GM06990 (cell line): ENCODE results near the gene FOXR1.

Experiments
- DNase-seq: peaks from one replicate; pipeline ENCODE4 v3.0.0-alpha.2; 2011; ENCODE audit not compliant: insufficient read length; ENCODE audit errors: extremely low read depth
- H3K27me3 ChIP-seq: replicated peaks from 2 replicates; pipeline ENCODE4 v1.6.0; 2011; ENCODE audit warnings: low read length; ENCODE audit not compliant: control insufficient read depth, insufficient read depth
- H3K36me3 ChIP-seq: 2 replicates; pipeline ENCODE4 v1.5.1; 2011; ENCODE audit warnings: low read length; ENCODE audit not compliant: control insufficient read depth, insufficient read depth
- H3K4me3 ChIP-seq: replicated peaks from 2 replicates; pipeline ENCODE4 v1.5.1; 2011; ENCODE audit warnings: low read depth, mild to moderate bottlenecking, control low read depth, low read length
- TF ChIP-seq, protein P1 (sequence below): IDR thresholded peaks from 2 replicates; pipeline ENCODE4 v1.5.1; 2011; ENCODE audit warnings: low read length, control low read depth, mild to moderate bottlenecking, inconsistent platforms; ENCODE audit not compliant: insufficient read depth, poor library complexity, severe bottlenecking

Gene FOXR1

GRCh38 chr11:118956094-118956846 is 15.3 kb upstream of the FOXR1 start, which contains the start of gene UPK2:
TSS of gene UPK2 (plus strand) at chr11:118956298. CDS start at chr11:118956351, 53 bp downstream.
- TF ChIP-seq, protein P1, sequence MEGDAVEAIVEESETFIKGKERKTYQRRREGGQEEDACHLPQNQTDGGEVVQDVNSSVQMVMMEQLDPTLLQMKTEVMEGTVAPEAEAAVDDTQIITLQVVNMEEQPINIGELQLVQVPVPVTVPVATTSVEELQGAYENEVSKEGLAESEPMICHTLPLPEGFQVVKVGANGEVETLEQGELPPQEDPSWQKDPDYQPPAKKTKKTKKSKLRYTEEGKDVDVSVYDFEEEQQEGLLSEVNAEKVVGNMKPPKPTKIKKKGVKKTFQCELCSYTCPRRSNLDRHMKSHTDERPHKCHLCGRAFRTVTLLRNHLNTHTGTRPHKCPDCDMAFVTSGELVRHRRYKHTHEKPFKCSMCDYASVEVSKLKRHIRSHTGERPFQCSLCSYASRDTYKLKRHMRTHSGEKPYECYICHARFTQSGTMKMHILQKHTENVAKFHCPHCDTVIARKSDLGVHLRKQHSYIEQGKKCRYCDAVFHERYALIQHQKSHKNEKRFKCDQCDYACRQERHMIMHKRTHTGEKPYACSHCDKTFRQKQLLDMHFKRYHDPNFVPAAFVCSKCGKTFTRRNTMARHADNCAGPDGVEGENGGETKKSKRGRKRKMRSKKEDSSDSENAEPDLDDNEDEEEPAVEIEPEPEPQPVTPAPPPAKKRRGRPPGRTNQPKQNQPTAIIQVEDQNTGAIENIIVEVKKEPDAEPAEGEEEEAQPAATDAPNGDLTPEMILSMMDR: peak; percentile 94
- Histone ChIP-seq H3K36me3 (no peaks in the 10 kb centered on the region), H3K27me3 (peaks cover 1% of the 10 kb centered on the region), H3K4me3 (no peak within 1 kb of the TSS)
- DNase-seq: peak; percentile 58

- TF ChIP-seq, protein P1: no peak
- H3K27me3 ChIP-seq: peaks cover 1% of the 10 kb centered on the region
- no peaks in the 10 kb centered on the region for H3K36me3 ChIP-seq
- DNase-seq: no peak
- no peak overlapping the region for H3K4me3 ChIP-seq
Observed at GRCh38 chr11:118956847-118957469, 14.6 kb upstream of the FOXR1 start.

GRCh38 chr11:118957549-118957948 is 14.0 kb upstream of the FOXR1 start:
- Histone ChIP-seq H3K36me3 (no peaks in the 10 kb centered on the region), H3K27me3 (peaks cover 1% of the 10 kb centered on the region), H3K4me3 (no peak overlapping the region)
- no peak for DNase-seq
- TF ChIP-seq, protein P1: no peak

- Histone ChIP-seq H3K4me3 (no peak overlapping the region), H3K36me3 (no peaks in the 10 kb centered on the region), H3K27me3 (peaks cover 1% of the 10 kb centered on the region)
- DNase-seq: no peak
- TF ChIP-seq, protein P1: no peak
Observed at GRCh38 chr11:118957968-118958367, 13.6 kb upstream of the FOXR1 start.

GRCh38 chr11:118958577-118958976 is 13.0 kb upstream of the FOXR1 start:
- no peak for DNase-seq
- Histone ChIP-seq H3K4me3 (no peak overlapping the region), H3K27me3 (no peaks in the 10 kb centered on the region; the same call in none of the 2 replicates), H3K36me3 (no peaks in the 10 kb centered on the region)
- TF ChIP-seq, protein P1: no peak
